ENCODE results near the gene ITSN1.
A peak's percentile ranks its signal among the peaks of the same experiment; 100 is the strongest.
"Not testable (repeated sequence)": the region's sequence is repeated elsewhere in the genome, so short reads cannot be mapped to it uniquely, and the experiment has no call there.

ITSN1 gene

GRCh38 chr21:33924079-33924765, 281.9 kb downstream of the ITSN1 start:
- TF ChIP-seq ARNTL (CRISPR knock-in tag; IDR thresholded peaks at IDR 0.05; ENCODE audit: borderline replicate concordance, low read depth) (no peak), POU6F1 (CRISPR knock-in tag; IDR thresholded peaks at IDR 0.05; ENCODE audit: borderline replicate concordance, low read depth) (no peak), GLIS3 (CRISPR knock-in tag; IDR thresholded peaks at IDR 0.05) (no peak)
- ATAC-seq = peak; percentile 99

- ATAC-seq = peak; percentile 52
- TF ChIP-seq RARB (CRISPR knock-in tag; IDR thresholded peaks at IDR 0.05) = no peak
- no peak for TF ChIP-seq ISL1 (CRISPR knock-in tag; IDR thresholded peaks at IDR 0.05)
- no peak for TF ChIP-seq CSRNP3 (CRISPR knock-in tag; IDR thresholded peaks at IDR 0.05)
- TF ChIP-seq ZC3H10 (CRISPR knock-in tag; IDR thresholded peaks at IDR 0.05) = no peak
- no peak for TF ChIP-seq SNAI2 (CRISPR knock-in tag; IDR thresholded peaks at IDR 0.05)
- no peak for TF ChIP-seq OSR1 (CRISPR knock-in tag; IDR thresholded peaks at IDR 0.05)
- no peak for TF ChIP-seq PATZ1 (CRISPR knock-in tag; IDR thresholded peaks at IDR 0.05; ENCODE audit: borderline replicate concordance)
- TF ChIP-seq ESRRG (CRISPR knock-in tag; IDR thresholded peaks at IDR 0.05) = no peak
- no peak for TF ChIP-seq ZFP3 (CRISPR knock-in tag; IDR thresholded peaks at IDR 0.05)
- no peak for TF ChIP-seq ZFP30 (CRISPR knock-in tag; IDR thresholded peaks at IDR 0.05)
- TF ChIP-seq CREB5 (CRISPR knock-in tag; IDR thresholded peaks at IDR 0.05; ENCODE audit: low read depth) = no peak
- no peak for TF ChIP-seq ZNF8 (CRISPR knock-in tag; IDR thresholded peaks at IDR 0.05)
- no peak for TF ChIP-seq TOX (CRISPR knock-in tag; IDR thresholded peaks at IDR 0.05; ENCODE audit: borderline replicate concordance)
- no peak for TF ChIP-seq TSHZ2 (CRISPR knock-in tag; IDR thresholded peaks at IDR 0.05)
These were observed 282.4 kb downstream of the ITSN1 start for GRCh38 chr21:33924766-33925100.

GRCh38 chr21:33926248-33926647, 283.9 kb downstream of the ITSN1 start:
- ATAC-seq = not testable (repeated sequence)

- not testable (repeated sequence) for ATAC-seq
These were observed 288.9 kb downstream of the ITSN1 start for GRCh38 chr21:33931052-33931798.
